ENCODE measurements around the gene STRAP. TPM values are rescaled to one million over a fixed set of nuclear protein-coding genes. Genes with fewer than 3 reads are reported as not detected.

Gene STRAP
- total RNA-seq, 1 donor from 2014 or later, result 31.9 TPM

DNA sequence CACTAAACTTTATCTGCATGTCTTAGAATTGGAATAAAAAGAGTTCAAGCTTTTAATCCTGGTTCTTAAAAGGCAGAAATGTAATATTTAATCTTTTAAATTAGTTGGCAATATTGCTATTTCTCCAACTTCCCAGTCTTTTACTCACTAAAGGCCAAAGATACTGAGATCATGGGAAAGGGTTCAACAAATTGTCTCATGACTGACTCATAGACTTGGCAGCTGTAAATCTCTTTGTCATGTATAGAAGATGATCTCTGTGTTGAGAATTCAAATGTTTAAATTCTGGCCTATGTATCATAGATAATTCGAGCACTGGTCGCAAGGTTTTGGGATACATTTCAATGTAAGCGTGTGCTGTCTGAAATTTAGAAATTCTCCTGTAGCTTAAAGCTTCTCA, 40.1 kb upstream of the STRAP start:
- DNase-seq (ENCODE audit: extremely low spot score in 2 of 2), result no peak
- Histone ChIP-seq H3K9me3 (no peaks in the 10 kb centered on the region), H3K4me1 (peaks cover 18% of the 10 kb centered on the region), H3K27ac (no peak overlapping the region), H3K36me3 (no peaks in the 10 kb centered on the region), H3K4me3 (no peak overlapping the region), H3K27me3 (no peaks in the 10 kb centered on the region)
- TF ChIP-seq POLR2A (IDR thresholded peaks at IDR 0.05), result no peak
- no peak for TF ChIP-seq POLR2AphosphoS5 (IDR thresholded peaks at IDR 0.05; ENCODE audit: insufficient read depth in 1 of 2, low read depth in 1 of 2)
- TF ChIP-seq, protein P1, sequence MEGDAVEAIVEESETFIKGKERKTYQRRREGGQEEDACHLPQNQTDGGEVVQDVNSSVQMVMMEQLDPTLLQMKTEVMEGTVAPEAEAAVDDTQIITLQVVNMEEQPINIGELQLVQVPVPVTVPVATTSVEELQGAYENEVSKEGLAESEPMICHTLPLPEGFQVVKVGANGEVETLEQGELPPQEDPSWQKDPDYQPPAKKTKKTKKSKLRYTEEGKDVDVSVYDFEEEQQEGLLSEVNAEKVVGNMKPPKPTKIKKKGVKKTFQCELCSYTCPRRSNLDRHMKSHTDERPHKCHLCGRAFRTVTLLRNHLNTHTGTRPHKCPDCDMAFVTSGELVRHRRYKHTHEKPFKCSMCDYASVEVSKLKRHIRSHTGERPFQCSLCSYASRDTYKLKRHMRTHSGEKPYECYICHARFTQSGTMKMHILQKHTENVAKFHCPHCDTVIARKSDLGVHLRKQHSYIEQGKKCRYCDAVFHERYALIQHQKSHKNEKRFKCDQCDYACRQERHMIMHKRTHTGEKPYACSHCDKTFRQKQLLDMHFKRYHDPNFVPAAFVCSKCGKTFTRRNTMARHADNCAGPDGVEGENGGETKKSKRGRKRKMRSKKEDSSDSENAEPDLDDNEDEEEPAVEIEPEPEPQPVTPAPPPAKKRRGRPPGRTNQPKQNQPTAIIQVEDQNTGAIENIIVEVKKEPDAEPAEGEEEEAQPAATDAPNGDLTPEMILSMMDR (IDR thresholded peaks at IDR 0.05), result no peak
- intact Hi-C loops (cut with DNase I), result no loop called here

DNA sequence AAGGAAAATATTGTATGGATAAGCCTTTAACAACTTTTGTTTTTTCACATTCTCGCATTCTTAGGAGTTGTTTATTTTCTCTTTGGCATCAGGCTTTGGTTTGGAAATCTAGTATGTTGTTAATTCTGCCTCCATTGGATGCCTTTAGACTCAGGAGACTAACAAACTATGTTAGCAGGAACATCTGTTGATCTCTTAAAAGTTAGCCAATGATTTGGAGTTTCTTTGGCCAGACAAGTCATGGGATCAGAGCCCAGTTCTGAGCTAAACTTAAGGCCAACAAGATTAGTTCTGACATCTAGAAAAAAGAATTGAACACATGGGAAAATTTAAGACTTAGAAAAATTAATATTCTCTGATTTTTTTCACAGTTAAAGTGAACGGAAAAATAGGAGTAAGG, 35.3 kb upstream of the STRAP start:
- TF ChIP-seq, protein P1 (IDR thresholded peaks at IDR 0.05), result no peak
- TF ChIP-seq POLR2AphosphoS5 (IDR thresholded peaks at IDR 0.05; ENCODE audit: insufficient read depth in 1 of 2, low read depth in 1 of 2), result peak; percentile 12 to 43
- H3K9me3 ChIP-seq, result no peaks in the 10 kb centered on the region
- H3K4me1 ChIP-seq, result no peaks in the 10 kb centered on the region
- peak overlapping the region; percentile 56 for H3K27ac ChIP-seq
- no peak for DNase-seq (ENCODE audit: extremely low spot score in 2 of 2)
- no peaks in the 10 kb centered on the region for H3K27me3 ChIP-seq
- intact Hi-C loops (cut with DNase I), result no loop called here
- H3K4me3 ChIP-seq, result no peak overlapping the region
- no peaks in the 10 kb centered on the region for H3K36me3 ChIP-seq

DNA sequence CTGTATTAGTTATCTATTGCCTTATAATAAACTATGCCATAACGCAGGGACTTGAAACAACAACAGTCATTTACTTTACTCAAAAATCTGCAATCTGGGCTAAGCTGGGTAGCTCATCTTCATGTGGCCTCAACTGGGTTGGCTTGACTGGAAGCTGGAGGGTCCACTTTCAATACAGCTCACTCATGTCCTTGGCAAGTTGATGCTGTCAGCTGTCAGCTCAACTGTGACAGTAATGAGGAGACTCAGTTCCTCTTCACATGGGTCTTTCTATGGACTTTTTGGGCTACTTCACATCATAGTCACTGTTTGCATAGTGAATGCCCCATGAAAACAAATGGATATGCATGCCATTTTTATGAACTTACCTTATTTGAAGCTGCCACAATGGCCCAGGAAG, 33.6 kb upstream of the STRAP start:
- no peaks in the 10 kb centered on the region for H3K27me3 ChIP-seq
- no peaks in the 10 kb centered on the region for H3K36me3 ChIP-seq
- H3K9me3 ChIP-seq, result no peaks in the 10 kb centered on the region
- H3K4me3 ChIP-seq, result no peak overlapping the region
- H3K27ac ChIP-seq, result no peak overlapping the region
- intact Hi-C loops (cut with DNase I), result no loop called here
- no peaks in the 10 kb centered on the region for H3K4me1 ChIP-seq
- TF ChIP-seq POLR2AphosphoS5 (IDR thresholded peaks at IDR 0.05; ENCODE audit: insufficient read depth in 1 of 2, low read depth in 1 of 2), result no peak
- no peak for TF ChIP-seq POLR2A (IDR thresholded peaks at IDR 0.05)
- TF ChIP-seq, protein P1 (IDR thresholded peaks at IDR 0.05), result no peak
- no peak for DNase-seq (ENCODE audit: extremely low spot score in 2 of 2)

DNA sequence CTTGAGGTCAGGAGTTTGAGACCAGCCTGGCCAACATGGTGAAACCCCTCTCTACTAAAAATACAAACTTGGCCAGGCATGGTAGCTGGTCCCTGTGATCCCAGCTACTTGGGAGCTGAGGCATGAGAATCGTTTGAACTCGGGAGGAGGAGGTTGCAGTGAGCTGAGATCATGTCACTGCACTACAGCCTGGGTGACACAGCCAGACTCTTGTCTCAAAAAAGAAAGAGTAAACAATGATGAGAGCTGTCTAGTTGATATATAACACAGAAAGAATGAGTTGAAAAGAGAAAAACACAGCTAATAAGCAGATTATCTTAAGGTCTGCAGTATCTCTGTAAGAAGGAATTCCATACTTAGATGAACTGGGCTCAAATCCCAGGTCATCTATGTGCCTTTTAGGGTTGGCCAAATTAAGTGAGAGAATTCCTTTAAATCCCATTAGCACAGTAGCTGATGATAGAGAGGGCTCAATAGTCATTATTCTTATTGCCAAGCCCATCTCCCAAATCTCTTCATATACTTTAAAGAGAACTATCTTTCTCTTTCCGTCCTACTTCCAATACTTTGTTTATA, 31.1 kb upstream of the STRAP start:
- H3K4me3 ChIP-seq, result no peak overlapping the region
- no peaks in the 10 kb centered on the region for H3K27me3 ChIP-seq
- intact Hi-C loops (cut with DNase I), result loop anchor here (5.0 kb wide), 1 partner anchor 579 kb away; no protein-coding TSS in a partner anchor
- H3K27ac ChIP-seq, result peak overlapping the region; percentile 17
- no peaks in the 10 kb centered on the region for H3K36me3 ChIP-seq
- H3K9me3 ChIP-seq, result no peaks in the 10 kb centered on the region
- H3K4me1 ChIP-seq, result no peaks in the 10 kb centered on the region
- no peak for DNase-seq (ENCODE audit: extremely low spot score in 2 of 2)
- no peak for TF ChIP-seq POLR2AphosphoS5 (IDR thresholded peaks at IDR 0.05; ENCODE audit: insufficient read depth in 1 of 2, low read depth in 1 of 2)

DNA sequence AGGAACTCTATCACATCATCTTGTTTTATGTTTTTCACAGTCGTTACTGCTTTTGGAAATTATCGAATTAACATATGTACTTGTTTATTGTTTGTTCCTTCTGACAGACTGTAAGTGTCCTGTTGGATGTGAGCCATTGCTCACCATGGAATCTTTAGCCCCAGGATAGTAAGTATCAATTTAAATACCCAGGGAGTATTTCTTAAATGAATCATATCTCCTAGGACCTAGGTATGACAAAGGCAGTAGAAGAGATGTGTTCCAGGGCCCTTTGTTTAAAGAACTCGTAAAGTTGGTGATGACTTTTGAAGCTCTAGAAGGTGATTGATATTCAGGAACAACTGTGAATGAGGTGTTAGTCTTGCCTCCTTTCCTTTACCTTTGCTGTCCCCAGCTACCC, 30.3 kb upstream of the STRAP start:
- peak overlapping the region; percentile 17 for H3K27ac ChIP-seq
- no peak overlapping the region for H3K4me3 ChIP-seq
- no peaks in the 10 kb centered on the region for H3K9me3 ChIP-seq
- no peaks in the 10 kb centered on the region for H3K4me1 ChIP-seq
- no peaks in the 10 kb centered on the region for H3K27me3 ChIP-seq
- intact Hi-C loops (cut with DNase I), result loop anchor here (5.0 kb wide), 1 partner anchor 580 kb away; no protein-coding TSS in a partner anchor
- no peak for TF ChIP-seq POLR2AphosphoS5 (IDR thresholded peaks at IDR 0.05; ENCODE audit: insufficient read depth in 1 of 2, low read depth in 1 of 2)
- no peak for TF ChIP-seq POLR2A (IDR thresholded peaks at IDR 0.05)
- TF ChIP-seq, protein P1 (IDR thresholded peaks at IDR 0.05), result no peak
- no peak for DNase-seq (ENCODE audit: extremely low spot score in 2 of 2)
- H3K36me3 ChIP-seq, result no peaks in the 10 kb centered on the region
